H1 (cell line): Measurements from ENCODE around the gene ADAMTS16. TPM values are rescaled to one million over a fixed set of nuclear protein-coding genes. Genes with fewer than 3 reads are reported as not detected.

Experiments
- BACH1 ChIP-seq: IDR thresholded peaks from 2 replicates; pipeline ENCODE4 v1.6.1; 2012; ENCODE audit warnings: low read length, improper control_type of control experiment
- CHD1 ChIP-seq: IDR thresholded peaks from 2 replicates; pipeline ENCODE4 v1.6.1; 2012; ENCODE audit warnings: low read depth, low read length, improper control_type of control experiment
- EZH2 ChIP-seq: fragments of 200-600 bp; sonication (generic); IDR thresholded peaks from 2 replicates; pipeline ENCODE4 v1.7.1; 2012; ENCODE audit warnings: low read depth, mild to moderate bottlenecking, moderate library complexity, low read length, inconsistent platforms; ENCODE audit not compliant: severe bottlenecking
- FOSL1 ChIP-seq: IDR thresholded peaks from 2 replicates; pipeline ENCODE4 v1.6.1; 2011; ENCODE audit warnings: mild to moderate bottlenecking, low read depth, low read length, moderate library complexity; ENCODE audit not compliant: insufficient read depth
- HDAC6 ChIP-seq: IDR thresholded peaks from one replicate; pipeline ENCODE4 v1.7.1; 2012; ENCODE audit warnings: low read depth, mild to moderate bottlenecking, inconsistent platforms, low read length, moderate library complexity
- RFX5 ChIP-seq: IDR thresholded peaks from 2 replicates; pipeline ENCODE4 v1.6.1; 2011; ENCODE audit warnings: low read depth, low read length, improper control_type of control experiment, borderline replicate concordance
- SRF ChIP-seq: IDR thresholded peaks from 2 replicates; pipeline ENCODE4 v1.6.1; 2011; ENCODE audit warnings: mild to moderate bottlenecking, low read depth, low read length, moderate library complexity
- polyA plus RNA-seq, 7 experiments: library from polyadenylated mRNA; depleted of rRNA in 3 of 7; stranded (reverse) in 5 of 7; unstranded in 2 of 7; fragments of >200 nt in 5 of 7; fragments of 200-250 nt in 2 of 7; gene quantifications; 1 replicate in 5 of 7; 2 replicates in 1 of 7; 4 replicates in 1 of 7; pipeline versions ENCODE4 v1.2.1 to v1.2.3, GENCODE V29; 2011 to 2013; ENCODE audit warnings: missing spikeins in 2 of 7, mixed read lengths in 2 of 7
- total RNA-seq: library from RNA; stranded (reverse); fragmentation: NEBNext Ultra II Directional; extraction: Animal tissue kit (Norgen Biotek cat#: 25700); gene quantifications from 2 replicates; pipeline ENCODE4 v1.2.1, GENCODE V29; 2021
- TF ChIP-seq, protein P1 (sequence below): IDR thresholded peaks from 2 replicates; pipeline ENCODE4 v1.6.1; 2012; ENCODE audit warnings: low read length, inconsistent platforms

Gene ADAMTS16
- total and polyA plus RNA-seq, 2 of the 8 experiments (the other 6 are each of a cell fraction or from before 2014, with no cell fraction given) = 3.7 to 16.0 TPM

DNA sequence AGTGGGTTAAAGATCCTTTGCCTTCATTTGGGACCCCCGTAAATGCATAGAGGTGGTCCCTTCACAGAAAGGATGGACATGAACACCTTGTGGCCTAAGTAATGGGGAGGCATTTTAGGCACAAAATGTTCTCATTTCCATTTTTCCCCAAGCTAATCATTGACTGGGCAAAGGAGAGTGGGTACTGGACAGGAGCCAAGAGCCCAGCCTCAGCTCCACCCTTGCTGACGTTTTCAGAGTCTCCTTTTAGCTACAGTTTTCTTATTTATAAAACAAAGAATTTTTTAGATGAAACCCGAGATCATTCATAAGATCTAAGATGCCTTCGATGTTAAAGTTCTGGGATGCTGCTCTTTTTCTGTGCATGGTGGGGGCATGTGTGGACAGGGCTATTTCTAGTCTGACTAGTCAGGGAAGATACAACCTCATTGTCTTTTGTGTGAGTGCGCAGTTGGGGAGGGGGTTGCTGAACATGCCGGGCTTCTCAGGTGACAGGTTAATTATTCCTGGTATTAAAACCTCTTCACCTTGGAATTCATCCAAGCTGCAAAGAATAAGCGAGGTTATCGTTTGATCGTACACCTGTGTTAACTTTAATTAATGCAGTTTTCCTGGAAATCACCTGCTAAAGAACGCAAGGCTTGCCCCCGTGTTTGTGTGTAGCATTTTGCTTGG lies 48.4 kb downstream of the ADAMTS16 start (continued):
- TF ChIP-seq, protein P1, sequence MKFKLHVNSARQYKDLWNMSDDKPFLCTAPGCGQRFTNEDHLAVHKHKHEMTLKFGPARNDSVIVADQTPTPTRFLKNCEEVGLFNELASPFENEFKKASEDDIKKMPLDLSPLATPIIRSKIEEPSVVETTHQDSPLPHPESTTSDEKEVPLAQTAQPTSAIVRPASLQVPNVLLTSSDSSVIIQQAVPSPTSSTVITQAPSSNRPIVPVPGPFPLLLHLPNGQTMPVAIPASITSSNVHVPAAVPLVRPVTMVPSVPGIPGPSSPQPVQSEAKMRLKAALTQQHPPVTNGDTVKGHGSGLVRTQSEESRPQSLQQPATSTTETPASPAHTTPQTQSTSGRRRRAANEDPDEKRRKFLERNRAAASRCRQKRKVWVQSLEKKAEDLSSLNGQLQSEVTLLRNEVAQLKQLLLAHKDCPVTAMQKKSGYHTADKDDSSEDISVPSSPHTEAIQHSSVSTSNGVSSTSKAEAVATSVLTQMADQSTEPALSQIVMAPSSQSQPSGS = no peak
- no peak for TF ChIP-seq CHD1
- TF ChIP-seq RFX5 = no peak
- TF ChIP-seq HDAC6 = no peak
- no peak for TF ChIP-seq SRF
- no peak for TF ChIP-seq EZH2
- no peak for TF ChIP-seq BACH1
- no peak for TF ChIP-seq FOSL1
